H1 (cell line): ENCODE results near the gene OSBP2. TPM values are rescaled to one million over a fixed set of nuclear protein-coding genes. Genes with fewer than 3 reads are reported as not detected.

Experiments used
- CTCF ChIA-PET: fragments of 300-600 bp; sonication (Branson Sonifier 250); formaldehyde crosslinking; loops from one replicate; lab custom pipeline; 2021; ENCODE audit not compliant: partially characterized antibody; lab: Charles Lee
- POLR2A ChIA-PET: fragments of 300-600 bp; sonication (Branson Sonifier 250); formaldehyde crosslinking; loops from one replicate; lab custom pipeline; 2021; ENCODE audit warnings: inconsistent platforms; ENCODE audit not compliant: partially characterized antibody; lab: Charles Lee
- DNase-seq, 2 experiments: peaks; one replicate each; pipeline versions ENCODE4 v3.0.0 to v3.0.0-alpha.2; 2010 to 2022; ENCODE audit warnings: low spot score in 2 of 2, low read depth in 1 of 2, mixed read lengths in 1 of 2
- FAIRE-seq: peaks from 2 replicates; lab custom pipeline; 2011; peaks lifted over from hg19 to GRCh38; lab: Jason Lieb, UNC
- H2AFZ ChIP-seq: 2 replicates; pipeline ENCODE4 v1.8.1; 2012; ENCODE audit warnings: low read length, inconsistent platforms
- H2AK5ac ChIP-seq: 2 replicates; pipeline ENCODE4 v1.6.1; 2013; ENCODE audit warnings: low read depth, low read length
- H2BK120ac ChIP-seq: replicated peaks from 2 replicates; pipeline ENCODE3; 2013; ENCODE audit warnings: low read depth, low read length, inconsistent platforms
- H2BK12ac ChIP-seq: 2 replicates; pipeline ENCODE4 v1.6.1; 2013; ENCODE audit warnings: low read depth, low read length
- H2BK15ac ChIP-seq: 2 replicates; pipeline ENCODE4 v1.6.1; 2013; ENCODE audit warnings: low read length
- H2BK20ac ChIP-seq: 2 replicates; pipeline ENCODE4 v1.6.1; 2013; ENCODE audit warnings: low read length
- H2BK5ac ChIP-seq: 2 replicates; pipeline ENCODE4 v1.6.1; 2013; ENCODE audit warnings: low read depth, low read length
- H3K14ac ChIP-seq: 2 replicates; pipeline ENCODE4 v1.6.1; 2013; ENCODE audit warnings: inconsistent platforms; ENCODE audit not compliant: insufficient read length
- H3K18ac ChIP-seq: 2 replicates; pipeline ENCODE4 v1.6.1; 2013; ENCODE audit warnings: low read length; ENCODE audit errors: extremely low read depth
- H3K23ac ChIP-seq: 2 replicates; pipeline ENCODE4 v1.6.1; 2013; ENCODE audit warnings: inconsistent platforms; ENCODE audit not compliant: insufficient read length
- H3K23me2 ChIP-seq: 2 replicates; pipeline ENCODE4 v1.6.1; 2013; ENCODE audit warnings: low read depth, low read length
- H3K27ac ChIP-seq: 2 replicates; pipeline ENCODE4 v1.6.1; 2011; ENCODE audit warnings: low read depth, low read length, inconsistent platforms
- H3K27me3 ChIP-seq, 4 experiments: replicated peaks in 1 of 4; 1 replicate in 1 of 4; 2 replicates in 3 of 4; pipeline versions ENCODE4 v1.6.1 to v1.8.1; 2011 to 2013; ENCODE audit warnings: low read length in 3 of 4, mild to moderate bottlenecking in 3 of 4, inconsistent platforms in 2 of 4, mixed read lengths in 2 of 4, moderate library complexity in 1 of 4; ENCODE audit not compliant: control insufficient read depth in 3 of 4, insufficient read depth in 3 of 4; ENCODE audit errors: extremely low read depth in 1 of 4
- H3K36me3 ChIP-seq, 4 experiments: 2 replicates each; pipeline versions ENCODE4 v1.6.1 to v1.8.1; 2011 to 2013; ENCODE audit warnings: mild to moderate bottlenecking in 4 of 4, low read length in 3 of 4, moderate library complexity in 2 of 4, control low read depth in 1 of 4, inconsistent platforms in 1 of 4; ENCODE audit not compliant: insufficient read depth in 4 of 4, control insufficient read depth in 2 of 4
- H3K4ac ChIP-seq: replicated peaks from 2 replicates; pipeline ENCODE3; 2013; ENCODE audit warnings: low read length, low read depth, mixed read lengths, inconsistent platforms; ENCODE audit not compliant: insufficient read length
- H3K4me1 ChIP-seq, 4 experiments: replicated peaks in 1 of 4; 1 replicate in 1 of 4; 2 replicates in 3 of 4; pipeline versions ENCODE4 v1.6.1 to v1.8.1; 2011 to 2013; ENCODE audit warnings: low read length in 3 of 4, inconsistent platforms in 2 of 4, mixed read lengths in 1 of 4; ENCODE audit not compliant: insufficient read depth in 4 of 4, control insufficient read depth in 3 of 4
- H3K4me2 ChIP-seq, 2 experiments: 2 replicates each; pipeline versions ENCODE4 v1.6.1 to v1.8.1; 2011 to 2013; ENCODE audit warnings: low read depth in 2 of 2, low read length in 2 of 2, control low read depth in 1 of 2, inconsistent platforms in 1 of 2, mild to moderate bottlenecking in 1 of 2; ENCODE audit not compliant: insufficient read depth in 1 of 2
- H3K4me3 ChIP-seq, 4 experiments: fragments of 200-600, 300-600 bp in 1 of 4; sonication (generic), shearing (Covaris generic), sonication (Bioruptor Twin) in 1 of 4; 2 replicates each; pipeline versions ENCODE4 v1.5.1 to v1.8.1; 2011 to 2016; ENCODE audit warnings: low read length in 4 of 4, low read depth in 3 of 4, control low read depth in 2 of 4, inconsistent platforms in 2 of 4, mild to moderate bottlenecking in 2 of 4, mixed read lengths in 1 of 4, moderate library complexity in 1 of 4; ENCODE audit not compliant: insufficient read depth in 2 of 4; ENCODE audit errors: extremely low read depth in 1 of 4
- H3K56ac ChIP-seq: replicated peaks from 2 replicates; pipeline ENCODE3; 2013; ENCODE audit warnings: low read depth, mild to moderate bottlenecking, mixed read lengths, low read length, inconsistent platforms; ENCODE audit not compliant: insufficient read length
- H3K79me1 ChIP-seq: 2 replicates; pipeline ENCODE4 v1.6.1; 2013; ENCODE audit warnings: low read depth, low read length, control low read depth
- H3K79me2 ChIP-seq, 2 experiments: 2 replicates each; pipeline versions ENCODE4 v1.6.1 to v1.8.1; 2012 to 2013; ENCODE audit warnings: low read length in 2 of 2, mild to moderate bottlenecking in 2 of 2, inconsistent platforms in 1 of 2; ENCODE audit not compliant: insufficient read depth in 2 of 2, control insufficient read depth in 1 of 2
- H3K9ac ChIP-seq, 4 experiments: replicated peaks in 1 of 4; 1 replicate in 1 of 4; 2 replicates in 3 of 4; pipeline versions ENCODE4 v1.6.1 to v1.8.1; 2011 to 2013; ENCODE audit warnings: low read depth in 3 of 4, low read length in 3 of 4, control low read depth in 2 of 4, mild to moderate bottlenecking in 2 of 4, moderate library complexity in 2 of 4, inconsistent platforms in 1 of 4; ENCODE audit errors: extremely low read depth in 1 of 4
- H3K9me3 ChIP-seq, 2 experiments: 2 replicates each; pipeline versions ENCODE4 v1.6.1 to v1.8.1; 2012 to 2013; ENCODE audit warnings: mild to moderate bottlenecking in 2 of 2, moderate library complexity in 2 of 2, control low read depth in 1 of 2, inconsistent platforms in 1 of 2, low read depth in 1 of 2, low read length in 1 of 2, mixed read lengths in 1 of 2; ENCODE audit not compliant: insufficient read depth in 2 of 2
- H4K20me1 ChIP-seq, 2 experiments: replicated peaks in 1 of 2; 2 replicates each; pipeline versions ENCODE3 to v1.8.1; 2011 to 2013; ENCODE audit warnings: inconsistent platforms in 2 of 2, low read length in 2 of 2, mild to moderate bottlenecking in 1 of 2; ENCODE audit not compliant: insufficient read depth in 2 of 2, control insufficient read depth in 1 of 2
- H4K5ac ChIP-seq: 2 replicates; pipeline ENCODE4 v1.6.1; 2013; ENCODE audit warnings: low read length, low read depth, mixed read lengths, inconsistent platforms; ENCODE audit not compliant: insufficient read length
- H4K8ac ChIP-seq: 2 replicates; pipeline ENCODE4 v1.8.0; 2013; ENCODE audit warnings: mild to moderate bottlenecking, moderate library complexity, low read length, inconsistent platforms; ENCODE audit not compliant: insufficient read depth; ENCODE audit errors: extremely low read depth
- H4K91ac ChIP-seq: replicated peaks from 2 replicates; pipeline ENCODE3; 2013; ENCODE audit warnings: low read length, mixed read lengths, inconsistent platforms; ENCODE audit not compliant: insufficient read length
- CTBP2 ChIP-seq: IDR thresholded peaks from 2 replicates; pipeline ENCODE4 v1.7.0; 2011; ENCODE audit warnings: borderline replicate concordance, mild to moderate bottlenecking, moderate library complexity, mixed read lengths, low read length; ENCODE audit not compliant: insufficient read depth, insufficient read length
- GABPA ChIP-seq: IDR thresholded peaks from 2 replicates; pipeline ENCODE4 v1.6.1; 2011; ENCODE audit warnings: mild to moderate bottlenecking, low read length, moderate library complexity, borderline replicate concordance; ENCODE audit not compliant: insufficient read depth
- RBBP5 ChIP-seq: IDR thresholded peaks from 2 replicates; pipeline ENCODE4 v1.7.1; 2012; ENCODE audit warnings: low read depth, mild to moderate bottlenecking, inconsistent platforms, low read length, moderate library complexity, borderline replicate concordance
- RFX5 ChIP-seq: IDR thresholded peaks from 2 replicates; pipeline ENCODE4 v1.6.1; 2011; ENCODE audit warnings: low read depth, low read length, improper control_type of control experiment, borderline replicate concordance
- RNF2 ChIP-seq: fragments of 200-900, 300-1000 bp; sonication (generic); IDR thresholded peaks from 2 replicates; pipeline ENCODE4 v1.7.1; 2016; ENCODE audit warnings: borderline replicate concordance, low read depth, mild to moderate bottlenecking, antibody characterized with exemption, low read length; ENCODE audit not compliant: poor library complexity, severe bottlenecking; ENCODE audit errors: missing control alignments
- SAP30 ChIP-seq: fragments of 300-600 bp; sonication (generic); IDR thresholded peaks from 2 replicates; pipeline ENCODE4 v1.7.1; 2012; ENCODE audit warnings: low read length, moderate library complexity, mild to moderate bottlenecking, inconsistent platforms; ENCODE audit not compliant: insufficient read depth, insufficient replicate concordance
- SP4 ChIP-seq: IDR thresholded peaks from 2 replicates; pipeline ENCODE4 v1.6.1; 2012; ENCODE audit warnings: low read length, inconsistent platforms
- TCF12 ChIP-seq: IDR thresholded peaks from 2 replicates; pipeline ENCODE4 v1.6.1; 2011; ENCODE audit warnings: low read depth, mild to moderate bottlenecking, low read length
- USF2 ChIP-seq: IDR thresholded peaks from 2 replicates; pipeline ENCODE4 v1.6.1; 2011; ENCODE audit warnings: low read length, improper control_type of control experiment
- WGBS, 2 experiments: shearing (Covaris generic) in 1 of 2; methylation state at CpG; one replicate each; pipeline versions ENCODE4 v1.1.6 to v1.1.7; 2013 to 2015; ENCODE audit warnings: low lambda C conversion rate in 2 of 2, mixed read lengths in 2 of 2, inconsistent platforms in 1 of 2, low coverage in 1 of 2, missing lambda C conversion rate in 1 of 2; ENCODE audit not compliant: insufficient replicate concordance in 2 of 2, insufficient coverage in 1 of 2, insufficient read length in 1 of 2; ENCODE audit errors: extremely low coverage in 1 of 2, missing lambda C conversion rate in 1 of 2; 5-methylcytosine and 5-hydroxymethylcytosine counted together
- polyA plus RNA-seq, 7 experiments: library from polyadenylated mRNA; depleted of rRNA in 3 of 7; stranded (reverse) in 5 of 7; unstranded in 2 of 7; fragments of >200 nt in 5 of 7; fragments of 200-250 nt in 2 of 7; gene quantifications; 1 replicate in 5 of 7; 2 replicates in 1 of 7; 4 replicates in 1 of 7; pipeline versions ENCODE4 v1.2.1 to v1.2.3, GENCODE V29; 2011 to 2013; ENCODE audit warnings: missing spikeins in 2 of 7, mixed read lengths in 2 of 7
- total RNA-seq: library from RNA; stranded (reverse); fragmentation: NEBNext Ultra II Directional; extraction: Animal tissue kit (Norgen Biotek cat#: 25700); gene quantifications from 2 replicates; pipeline ENCODE4 v1.2.1, GENCODE V29; 2021
- TF ChIP-seq, protein P1 (sequence below): IDR thresholded peaks from 2 replicates; pipeline ENCODE4 v1.6.1; 2012; ENCODE audit warnings: low read length, inconsistent platforms

The OSBP2 gene
- total and polyA plus RNA-seq, 2 of the 8 experiments (the other 6 are each of a cell fraction or from before 2014, with no cell fraction given) = 3.4 to 3.7 TPM

DNA sequence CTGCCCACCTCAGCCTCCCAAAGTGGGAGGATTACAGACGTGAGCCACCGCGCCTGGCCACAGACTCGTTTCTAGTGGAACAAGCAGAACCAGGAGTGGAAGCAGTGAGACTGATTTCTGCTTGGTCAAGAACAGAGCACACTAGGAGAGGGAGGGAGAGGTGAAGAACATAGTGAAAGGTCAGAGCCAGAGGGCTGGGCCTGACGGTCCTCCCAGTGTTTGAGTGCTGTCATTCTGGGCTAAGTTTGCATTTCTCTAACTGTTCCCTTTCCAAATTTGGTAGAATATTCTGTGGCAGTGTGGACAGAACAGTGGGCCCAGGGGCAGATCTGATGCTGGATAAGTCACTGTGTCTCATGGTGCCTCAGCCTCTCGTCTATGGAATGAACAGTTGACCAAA lies 55.2 kb downstream of the OSBP2 start:
- no peak overlapping the region for H3K27ac ChIP-seq
- no peak overlapping the region for H3K56ac ChIP-seq
- ChIA-PET POLR2A (no interaction called here), CTCF (interaction anchor here (0.6 to 1.3 kb wide), 2 partner anchors 144 to 615 kb away, joined by 3 read pairs; no protein-coding TSS in a partner anchor)
- H2BK15ac ChIP-seq = no peak overlapping the region
- no peak overlapping the region for H2AK5ac ChIP-seq
- no peak overlapping the region for H2BK12ac ChIP-seq
- no peaks in the 10 kb centered on the region for H3K23me2 ChIP-seq
- H3K14ac ChIP-seq = no peak overlapping the region
- no peak overlapping the region for H2BK5ac ChIP-seq
- H4K91ac ChIP-seq = peak overlapping the region; percentile 27
- H3K4me1 ChIP-seq = peaks cover 0 to 3% (median 0%) of the 10 kb centered on the region in 4 experiments; a peak in 2 of 7 replicates
- H3K36me3 ChIP-seq = no peaks in the 10 kb centered on the region
- no peaks in the 10 kb centered on the region for H3K27me3 ChIP-seq
- H2BK20ac ChIP-seq = no peak overlapping the region
- H4K8ac ChIP-seq = no peak overlapping the region
- no peak overlapping the region for H4K5ac ChIP-seq
- H2AFZ ChIP-seq = no peak overlapping the region
- no peaks in the 10 kb centered on the region for H3K79me1 ChIP-seq
- H2BK120ac ChIP-seq = no peak overlapping the region
- no peak overlapping the region for H3K4me2 ChIP-seq
- H3K4ac ChIP-seq = no peak overlapping the region
- WGBS, 2 experiments = 92% methylated on average over 6 of the region's 6 CpGs; no CpG with 5 or more reads in 1 of the 2 experiments
- H3K79me2 ChIP-seq = no peaks in the 10 kb centered on the region
- DNase-seq (no peak), FAIRE-seq (no peak)
- H3K4me3 ChIP-seq = no peak overlapping the region
- H3K9me3 ChIP-seq = 0 out of 4 replicates have a peak, but pooled peaks cover 2 to 5% of the 10 kb centered on the region in 2 experiments
- H4K20me1 ChIP-seq = no peaks in the 10 kb centered on the region
- H3K18ac ChIP-seq = no peak overlapping the region
- no peak overlapping the region for H3K23ac ChIP-seq
- no peak overlapping the region; a peak in 1 of 7 replicates for H3K9ac ChIP-seq
- no peak for TF ChIP-seq SP4
- TF ChIP-seq RNF2 = no peak
- TF ChIP-seq TCF12 = no peak
- no peak for TF ChIP-seq RBBP5
- TF ChIP-seq SAP30 = no peak
- TF ChIP-seq CTBP2 = no peak
- TF ChIP-seq USF2 = no peak
- TF ChIP-seq GABPA = no peak
- TF ChIP-seq RFX5 = no peak
- TF ChIP-seq, protein P1, sequence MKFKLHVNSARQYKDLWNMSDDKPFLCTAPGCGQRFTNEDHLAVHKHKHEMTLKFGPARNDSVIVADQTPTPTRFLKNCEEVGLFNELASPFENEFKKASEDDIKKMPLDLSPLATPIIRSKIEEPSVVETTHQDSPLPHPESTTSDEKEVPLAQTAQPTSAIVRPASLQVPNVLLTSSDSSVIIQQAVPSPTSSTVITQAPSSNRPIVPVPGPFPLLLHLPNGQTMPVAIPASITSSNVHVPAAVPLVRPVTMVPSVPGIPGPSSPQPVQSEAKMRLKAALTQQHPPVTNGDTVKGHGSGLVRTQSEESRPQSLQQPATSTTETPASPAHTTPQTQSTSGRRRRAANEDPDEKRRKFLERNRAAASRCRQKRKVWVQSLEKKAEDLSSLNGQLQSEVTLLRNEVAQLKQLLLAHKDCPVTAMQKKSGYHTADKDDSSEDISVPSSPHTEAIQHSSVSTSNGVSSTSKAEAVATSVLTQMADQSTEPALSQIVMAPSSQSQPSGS = no peak
